CD4-positive, alpha-beta memory T cell (primary cell): ENCODE data around the gene RERE. TPM values are rescaled to one million over a fixed set of nuclear protein-coding genes. Genes with fewer than 3 reads are reported as not detected.

Source experiments
- CTCF ChIA-PET: fragments of 350-600 bp; sonication (Branson Sonifier 250); formaldehyde crosslinking; loops from one replicate; lab custom pipeline; 2021; ENCODE audit warnings: inconsistent platforms; ENCODE audit not compliant: partially characterized antibody; lab: Charles Lee
- POLR2A ChIA-PET: fragments of 350-600 bp; sonication (Branson Sonifier 250); formaldehyde crosslinking; loops from one replicate; lab custom pipeline; 2021; ENCODE audit not compliant: partially characterized antibody; lab: Charles Lee
- DNase-seq, 5 donors: peaks; one replicate each; pipeline versions ENCODE4 v3.0.0 to v3.0.0-alpha.2; 2020 to 2022; ENCODE audit warnings: mixed read lengths in 1 of 5
- H3K27ac ChIP-seq: one replicate; pipeline ENCODE4 v1.7.0; 2013; ENCODE audit warnings: low read depth, low read length
- H3K27me3 ChIP-seq: 2 replicates; pipeline ENCODE4 v1.7.0; 2013; ENCODE audit warnings: mild to moderate bottlenecking, low read length, moderate library complexity; ENCODE audit not compliant: insufficient read depth
- H3K36me3 ChIP-seq: 2 replicates; pipeline ENCODE4 v1.7.0; 2013; ENCODE audit warnings: mild to moderate bottlenecking, low read length, moderate library complexity; ENCODE audit not compliant: insufficient read depth
- H3K4me1 ChIP-seq: 2 replicates; pipeline ENCODE4 v1.7.0; 2013; ENCODE audit warnings: mild to moderate bottlenecking, low read length, moderate library complexity; ENCODE audit not compliant: insufficient read depth
- H3K4me3 ChIP-seq, 2 donors: one replicate each; pipeline ENCODE4 v1.7.0; 2013; ENCODE audit warnings: low read length in 2 of 2, mild to moderate bottlenecking in 1 of 2
- H3K9me3 ChIP-seq, 2 donors: one replicate each; pipeline ENCODE4 v1.7.0; 2013; ENCODE audit warnings: low read length in 2 of 2, control low read depth in 1 of 2; ENCODE audit not compliant: control insufficient read depth in 1 of 2
- H3K27ac Mint-ChIP-seq, 7 donors: one replicate each; pipeline ENCODE4 v1.8.0; 2020 to 2021; ENCODE audit warnings: mixed read lengths in 7 of 7, mild to moderate bottlenecking in 6 of 7, inconsistent platforms in 3 of 7, moderate library complexity in 3 of 7
- H3K27me3 Mint-ChIP-seq, 2 donors: one replicate each; pipeline ENCODE4 v1.8.0; 2020 to 2021; ENCODE audit warnings: mixed read lengths in 2 of 2
- H3K36me3 Mint-ChIP-seq, 2 donors: one replicate each; pipeline ENCODE4 v1.8.0; 2020 to 2021; ENCODE audit warnings: mixed read lengths in 2 of 2, inconsistent platforms in 1 of 2, mild to moderate bottlenecking in 1 of 2
- H3K4me1 Mint-ChIP-seq, 4 donors: one replicate each; pipeline ENCODE4 v1.8.0; 2020 to 2021; ENCODE audit warnings: mixed read lengths in 4 of 4, mild to moderate bottlenecking in 1 of 4
- H3K4me3 Mint-ChIP-seq, 8 donors: one replicate each; pipeline ENCODE4 v1.8.0; 2020 to 2021; ENCODE audit warnings: mixed read lengths in 8 of 8, mild to moderate bottlenecking in 7 of 8, moderate library complexity in 6 of 8, inconsistent platforms in 3 of 8
- H3K9me3 Mint-ChIP-seq, 8 donors: one replicate each; pipeline ENCODE4 v1.8.0; 2020 to 2021; ENCODE audit warnings: mixed read lengths in 8 of 8, mild to moderate bottlenecking in 5 of 8, inconsistent platforms in 3 of 8, moderate library complexity in 1 of 8
- intact Hi-C: fragments of 100-400 bp; cut with micrococcal nuclease; formaldehyde crosslinking; loops from one replicate; pipeline ENCODE4 v1.15.1; 2023
- polyA plus RNA-seq, 2 donors: library from polyadenylated mRNA; unstranded; fragments of 300-500 nt; fragmentation: Illumina TruSeq; gene quantifications; one replicate each; pipeline ENCODE4 v1.2.3, GENCODE V29; 2021
- total RNA-seq, 2 experiments: library from RNA; stranded (reverse); gene quantifications; one replicate each; pipeline ENCODE4 v1.2.3, GENCODE V29; 2021

RERE gene
- total and polyA plus RNA-seq, 4 experiments from 2014 or later = 0.38 to 117 (median 60.3) TPM

GRCh38 chr1:8321612-8322011 is 495.8 kb downstream of the RERE start:
- POLR2A ChIA-PET = no interaction called here
- peaks cover 2 to 13% (median 7%) of the 10 kb centered on the region in 4 donors for H3K4me1 Mint-ChIP-seq
- CTCF ChIA-PET = no interaction called here
- no peak overlapping the region for H3K27ac Mint-ChIP-seq
- no peaks in the 10 kb centered on the region for H3K36me3 Mint-ChIP-seq
- no peaks in the 10 kb centered on the region for H3K27me3 ChIP-seq
- H3K4me1 ChIP-seq = peaks cover 11% of the 10 kb centered on the region
- intact Hi-C loops = no loop called here
- no peak for DNase-seq
- no peak overlapping the region for H3K4me3 ChIP-seq
- H3K9me3 Mint-ChIP-seq = peaks cover 0 to 1% (median 0%) of the 10 kb centered on the region in 8 donors
- H3K27me3 Mint-ChIP-seq = peaks cover 0 to 3% of the 10 kb centered on the region in 2 donors
- H3K9me3 ChIP-seq = no peaks in the 10 kb centered on the region
- H3K4me3 Mint-ChIP-seq = no peak overlapping the region
- no peaks in the 10 kb centered on the region for H3K36me3 ChIP-seq
- H3K27ac ChIP-seq = no peak overlapping the region

- Histone ChIP-seq H3K4me3 (peak overlapping the region in 1 of 2 donors; percentile 72), H3K9me3 (no peaks in the 10 kb centered on the region), H3K27me3 (peaks cover 8% of the 10 kb centered on the region), H3K4me1 (peaks cover 11% of the 10 kb centered on the region), H3K36me3 (no peaks in the 10 kb centered on the region), H3K27ac (no peak overlapping the region)
- Mint-ChIP-seq H3K9me3 (peaks cover 0 to 1% (median 0%) of the 10 kb centered on the region in 8 donors), H3K36me3 (no peaks in the 10 kb centered on the region), H3K4me1 (peaks cover 4 to 27% (median 15%) of the 10 kb centered on the region in 4 donors), H3K27me3 (peaks cover 11 to 21% of the 10 kb centered on the region in 2 donors), H3K4me3 (peak overlapping the region; percentile 73 to 84 (median 76)), H3K27ac (peak overlapping the region in 2 of 7 donors; percentile 52 to 57)
- POLR2A ChIA-PET = interaction anchor here (1.0 to 1.2 kb wide), 3 partner anchors 104 to 305 kb away, joined by 3 to 4 read pairs (median 4); partner anchors contain the start of gene ERRFI1
- DNase-seq = peak in 1 of 5 donors; percentile 2
- CTCF ChIA-PET = interaction anchor here (1.7 to 9.9 kb wide), 3 partner anchors 31 to 303 kb away, joined by 4 to 147 read pairs (median 10); no protein-coding TSS in a partner anchor
- intact Hi-C loops = loop anchor here (1.0 to 10.0 kb wide), 2 partner anchors 164 to 292 kb away; partner anchors contain the start of gene ERRFI1
These were observed 499.0 kb downstream of the RERE start for GRCh38 chr1:8318436-8318835.

GRCh38 chr1:8317647-8318381 is 499.6 kb downstream of the RERE start, which contains the start of gene SLC45A1:
Gene SLC45A1, plus strand, starts transcription at chr1:8318114. Its CDS starts 6,216 bp downstream, at chr1:8324330.
- Histone ChIP-seq H3K4me3 (peak within 1 kb of the TSS in 1 of 2 donors; percentile 72), H3K4me1 (peaks cover 11% of the 10 kb centered on the region), H3K9me3 (no peaks in the 10 kb centered on the region), H3K36me3 (no peaks in the 10 kb centered on the region), H3K27me3 (peaks cover 8% of the 10 kb centered on the region), H3K27ac (no peak within 1 kb of the TSS)
- CTCF ChIA-PET = interaction anchor here (1.7 to 9.9 kb wide), 3 partner anchors 32 to 303 kb away, joined by 4 to 147 read pairs (median 10); no protein-coding TSS in a partner anchor
- Mint-ChIP-seq H3K27ac (peak within 1 kb of the TSS in 6 of 7 donors; percentile 8 to 87 (median 75)), H3K27me3 (peaks cover 14 to 24% of the 10 kb centered on the region in 2 donors), H3K36me3 (no peaks in the 10 kb centered on the region), H3K9me3 (peaks cover 0 to 1% (median 0%) of the 10 kb centered on the region in 8 donors), H3K4me1 (peaks cover 4 to 30% (median 16%) of the 10 kb centered on the region in 4 donors), H3K4me3 (peak within 1 kb of the TSS; percentile 73 to 87 (median 82))
- intact Hi-C loops = loop anchor here (1.0 to 10.0 kb wide), 2 partner anchors 163 to 292 kb away; partner anchors contain the start of gene ERRFI1
- peak; percentile 76 to 85 (median 78) for DNase-seq
- POLR2A ChIA-PET = interaction anchor here (1.0 to 1.2 kb wide), 3 partner anchors 105 to 305 kb away, joined by 3 to 4 read pairs (median 4); partner anchors contain the start of gene ERRFI1

- Mint-ChIP-seq H3K27ac (peak overlapping the region in 1 of 7 donors; percentile 46), H3K4me3 (no peak overlapping the region), H3K4me1 (peaks cover 4 to 30% (median 16%) of the 10 kb centered on the region in 4 donors), H3K27me3 (peaks cover 14 to 24% of the 10 kb centered on the region in 2 donors), H3K9me3 (peaks cover 0 to 10% (median 0%) of the 10 kb centered on the region in 8 donors), H3K36me3 (no peaks in the 10 kb centered on the region)
- H3K27me3 ChIP-seq = peaks cover 8% of the 10 kb centered on the region
- H3K9me3 ChIP-seq = no peaks in the 10 kb centered on the region
- no peaks in the 10 kb centered on the region for H3K36me3 ChIP-seq
- ChIA-PET CTCF (interaction anchor here (0.8 to 9.9 kb wide), 10 partner anchors 34 to 335 kb away, joined by 3 to 147 read pairs (median 7); partner anchors contain the start of gene ERRFI1), POLR2A (interaction anchor here (0.5 to 1.1 kb wide), 4 partner anchors 212 to 485 kb away, joined by 3 to 5 read pairs (median 3); no protein-coding TSS in a partner anchor)
- no peak overlapping the region for H3K4me3 ChIP-seq
- H3K27ac ChIP-seq = no peak overlapping the region
- H3K4me1 ChIP-seq = peaks cover 11% of the 10 kb centered on the region
- no peak for DNase-seq
- intact Hi-C loops = loop anchor here (10.0 kb wide), 1 partner anchor 161 kb away; no protein-coding TSS in a partner anchor
These were observed 501.6 kb downstream of the RERE start for GRCh38 chr1:8315573-8316475.

DNA sequence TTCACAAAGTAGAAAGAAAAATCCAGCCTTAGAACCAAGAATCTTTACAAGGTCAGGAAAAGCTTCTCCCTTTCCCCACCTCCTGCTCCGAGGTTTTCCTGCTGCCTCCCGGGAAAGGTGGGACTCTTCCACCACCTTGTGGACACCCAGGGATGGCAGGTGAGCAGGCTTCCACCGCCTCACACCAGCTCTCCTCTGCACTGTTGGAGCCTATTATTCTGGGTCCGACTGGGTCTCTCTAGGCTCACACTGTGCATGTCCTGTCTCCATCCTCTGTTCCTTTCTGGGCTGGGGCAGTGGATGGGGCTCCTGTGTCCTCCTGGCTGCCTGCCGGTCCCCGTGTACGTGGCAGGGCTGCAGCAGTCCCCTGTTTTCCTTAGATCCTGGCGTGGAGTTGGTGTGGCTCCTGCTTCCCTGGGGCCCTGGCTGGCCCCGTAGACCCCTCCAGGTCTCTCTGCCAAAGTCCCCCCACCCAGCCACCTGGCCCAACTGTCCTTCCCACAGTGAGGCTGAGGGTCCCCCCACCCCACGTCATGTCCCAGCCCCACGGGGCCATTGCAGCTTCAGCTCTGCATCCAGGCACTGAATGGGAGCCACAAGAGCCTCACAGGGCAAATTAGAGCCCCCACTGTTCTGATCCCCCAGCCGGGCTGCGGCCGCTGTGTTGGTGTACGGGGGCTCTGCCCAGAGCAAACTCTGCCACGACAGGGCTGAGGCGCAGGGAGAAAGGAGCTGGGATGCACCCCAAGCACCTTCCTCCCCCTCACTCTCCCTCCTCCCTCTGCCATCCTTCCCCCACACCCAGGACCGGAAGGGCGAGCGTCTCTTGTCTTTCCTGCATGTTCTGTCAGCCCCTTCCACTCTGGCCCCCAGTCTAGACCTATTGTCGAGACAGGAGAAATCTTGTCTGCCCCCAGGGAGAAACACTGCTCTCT is 502.8 kb downstream of the RERE start:
- H3K36me3 Mint-ChIP-seq = no peaks in the 10 kb centered on the region
- H3K4me3 ChIP-seq = no peak overlapping the region
- DNase-seq = peak; percentile 44 to 53 (median 50)
- H3K36me3 ChIP-seq = no peaks in the 10 kb centered on the region
- peaks cover 0 to 10% (median 0%) of the 10 kb centered on the region in 8 donors for H3K9me3 Mint-ChIP-seq
- intact Hi-C loops = loop anchor here (1.0 to 10.0 kb wide), 4 partner anchors 160 to 332 kb away; no protein-coding TSS in a partner anchor
- peaks cover 4 to 30% (median 16%) of the 10 kb centered on the region in 4 donors for H3K4me1 Mint-ChIP-seq
- CTCF ChIA-PET = interaction anchor here (0.5 to 9.9 kb wide), 14 partner anchors 12 to 514 kb away, joined by 3 to 147 read pairs (median 4); partner anchors contain the start of gene ERRFI1
- H3K27ac Mint-ChIP-seq = peak overlapping the region in 1 of 7 donors; percentile 69
- peak overlapping the region in 1 of 8 donors; percentile 55 for H3K4me3 Mint-ChIP-seq
- H3K9me3 ChIP-seq = no peaks in the 10 kb centered on the region
- H3K27ac ChIP-seq = no peak overlapping the region
- POLR2A ChIA-PET = interaction anchor here (0.6 to 0.7 kb wide), 2 partner anchors 284 to 299 kb away, joined by 3 to 4 read pairs; no protein-coding TSS in a partner anchor
- peaks cover 16 to 24% of the 10 kb centered on the region in 2 donors for H3K27me3 Mint-ChIP-seq
- H3K4me1 ChIP-seq = peaks cover 11% of the 10 kb centered on the region
- H3K27me3 ChIP-seq = peaks cover 8% of the 10 kb centered on the region
